DMS114 treated with DMSO at 0.1 percent for 48 hours (cell line): ENCODE measurements around the gene ARSB.

ENCODE experiments used
- DNase-seq: peaks from one replicate; lab custom pipeline; 2025; ENCODE audit not compliant: unreplicated experiment; lab: John Stamatoyannopoulos, UW

ARSB gene

DNA sequence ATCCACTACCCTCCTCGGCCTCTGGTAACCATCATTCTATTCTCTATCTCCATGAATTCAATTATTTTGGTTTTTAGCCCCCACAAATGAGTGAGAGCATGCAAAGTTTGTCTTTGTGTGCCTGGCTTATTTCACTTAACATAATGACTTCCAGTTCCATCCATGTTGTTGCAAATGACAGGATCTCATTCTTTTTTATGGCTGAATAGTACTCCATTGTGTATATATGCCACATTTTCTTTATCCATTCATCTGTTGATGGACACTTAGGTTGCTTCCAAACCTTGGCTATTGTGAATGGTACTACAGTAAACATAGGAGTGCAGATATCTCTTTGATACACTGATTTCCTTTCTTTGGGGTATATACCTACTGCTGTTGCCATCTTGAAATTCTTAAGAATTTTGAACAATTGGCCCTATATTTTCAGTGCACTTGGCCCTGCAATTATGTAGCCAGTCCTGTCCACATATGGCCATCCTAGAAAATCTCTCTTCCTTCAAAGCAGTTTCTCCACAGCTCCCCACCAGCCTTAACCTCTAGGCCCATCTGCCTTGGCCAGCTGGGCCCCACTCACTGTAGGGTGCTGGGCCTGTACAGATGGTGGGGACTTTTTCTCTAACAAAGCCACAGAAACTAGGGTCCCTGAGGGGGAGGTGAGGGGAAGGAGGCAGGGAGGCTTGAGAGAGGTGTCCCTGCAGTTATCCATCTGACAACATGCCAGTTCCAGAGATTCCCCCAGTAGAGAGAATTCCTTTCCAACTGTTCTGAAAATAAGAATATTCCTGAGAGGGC is 254.6 kb downstream of the ARSB start:
- no peak for DNase-seq

DNA sequence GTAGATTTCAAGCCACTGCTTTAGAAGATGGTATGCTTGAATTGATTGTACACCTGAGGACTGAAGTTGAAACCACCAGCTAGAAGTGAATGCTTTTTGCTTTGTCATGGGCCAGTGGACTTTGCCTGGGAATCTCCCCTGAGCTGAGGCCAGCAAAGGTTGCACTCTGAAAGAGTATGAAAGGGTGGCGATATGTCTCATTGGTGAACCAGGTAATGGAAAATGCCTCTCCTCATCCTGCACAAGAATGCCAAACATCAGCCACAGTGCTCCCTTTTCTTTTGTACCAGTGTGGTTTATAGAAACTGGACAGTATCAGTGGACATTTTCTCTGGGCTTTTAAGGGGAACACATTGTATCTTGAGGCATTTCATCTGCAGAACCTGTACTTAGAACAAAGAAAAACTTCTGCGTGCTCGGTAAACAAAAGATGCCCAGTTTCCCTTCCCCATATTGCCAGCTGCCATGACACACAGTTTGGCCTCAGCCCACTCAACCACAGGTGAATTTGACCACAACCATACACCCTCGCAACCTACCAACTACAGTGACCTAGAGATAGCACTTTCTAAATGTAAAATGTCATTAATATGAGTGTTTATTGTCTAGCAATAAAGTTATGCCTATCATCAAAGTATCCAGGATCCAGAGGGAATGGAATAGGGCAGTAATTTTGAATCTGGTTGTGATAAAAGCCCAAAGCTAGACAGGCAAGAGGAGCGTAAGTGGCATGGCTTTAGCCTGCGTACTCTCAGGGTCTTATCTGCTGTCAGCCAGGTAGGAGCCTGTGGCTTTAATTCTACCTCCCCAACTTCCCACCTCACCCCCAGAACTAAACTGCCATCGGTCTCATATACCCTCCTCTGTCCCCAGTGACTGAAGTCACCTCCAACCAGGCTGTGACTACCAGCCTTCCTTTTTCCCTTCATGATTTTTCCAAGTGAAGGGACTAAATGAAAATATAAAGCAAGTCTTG is 257.0 kb downstream of the ARSB start:
- DNase-seq = no peak
